GM19452 (cell line): ENCODE results near the gene ZNF330.
A peak's percentile ranks its signal among the peaks of the same experiment; 100 is the strongest.

Experiments used
- ATAC-seq: cut with Tn5 transposase; IDR thresholded peaks from one replicate; pipeline ENCODE4 v1.9.1; 2021; ENCODE audit not compliant: unreplicated experiment

ZNF330 gene

DNA sequence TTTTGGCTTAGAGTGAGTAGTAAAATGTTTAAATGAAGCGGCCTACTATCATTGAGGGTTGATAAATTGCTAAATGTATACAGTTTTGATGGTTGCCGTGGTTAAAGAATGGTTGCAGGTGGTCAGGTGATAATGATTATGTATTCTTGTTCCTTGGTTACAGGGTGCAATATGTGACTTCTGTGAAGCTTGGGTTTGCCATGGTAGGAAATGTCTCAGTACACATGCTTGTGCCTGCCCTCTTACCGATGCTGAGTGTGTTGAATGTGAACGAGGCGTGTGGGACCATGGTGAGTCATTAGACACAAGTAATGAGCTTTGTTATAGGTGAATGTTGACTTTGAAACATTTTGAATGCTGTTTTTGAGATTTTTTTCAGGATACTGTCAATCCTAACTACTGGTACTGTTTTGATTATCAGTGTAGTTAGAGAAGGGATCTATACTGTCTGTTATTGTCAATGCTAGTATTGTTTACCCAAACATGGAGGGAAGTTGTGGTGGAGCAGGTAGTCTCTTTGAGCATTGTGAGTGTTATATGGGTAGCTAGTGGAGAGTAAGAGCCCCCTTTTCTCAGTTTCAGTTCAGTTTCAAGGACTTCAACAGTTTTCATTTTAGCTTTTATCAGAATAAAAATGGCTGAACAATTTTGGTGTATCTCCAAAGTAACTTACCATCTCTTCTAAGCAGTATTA, 8.9 kb downstream of the ZNF330 start:
- peak; percentile 85 for ATAC-seq

DNA sequence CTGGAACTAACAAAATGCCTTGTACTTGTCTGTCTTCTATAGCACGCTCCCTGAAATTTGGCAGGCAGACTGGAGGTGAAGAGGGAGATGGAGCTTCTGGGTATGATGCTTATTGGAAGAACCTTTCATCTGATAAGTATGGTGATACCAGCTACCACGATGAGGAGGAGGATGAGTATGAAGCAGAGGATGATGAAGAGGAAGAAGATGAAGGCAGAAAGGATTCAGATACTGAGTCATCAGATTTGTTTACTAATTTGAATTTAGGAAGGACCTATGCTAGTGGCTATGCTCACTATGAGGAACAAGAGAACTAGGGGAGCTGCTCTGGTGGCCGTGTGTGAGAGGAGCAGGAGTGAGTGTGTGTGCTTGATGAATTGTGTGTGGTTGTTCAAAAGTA, 13.0 kb downstream of the ZNF330 start:
- no peak for ATAC-seq

DNA sequence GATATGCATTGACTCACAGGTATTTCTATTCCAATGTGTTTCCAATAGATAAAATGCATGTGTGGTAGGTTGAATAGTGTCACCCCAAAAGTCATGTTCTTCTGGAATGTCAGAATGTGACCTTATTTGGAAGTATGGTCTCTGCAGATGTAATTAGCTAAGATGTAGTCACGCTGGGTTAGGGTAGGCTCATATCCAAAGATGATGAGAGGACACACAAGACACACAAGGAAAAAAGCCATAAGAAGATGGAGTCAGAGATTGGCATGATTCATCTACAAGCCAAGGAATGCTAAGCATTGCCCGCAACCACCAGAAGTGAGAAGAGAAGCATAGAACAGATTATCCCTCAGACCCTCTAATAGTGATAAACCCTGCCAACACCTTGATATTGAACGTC, 17.5 kb downstream of the ZNF330 start:
- no peak for ATAC-seq

DNA sequence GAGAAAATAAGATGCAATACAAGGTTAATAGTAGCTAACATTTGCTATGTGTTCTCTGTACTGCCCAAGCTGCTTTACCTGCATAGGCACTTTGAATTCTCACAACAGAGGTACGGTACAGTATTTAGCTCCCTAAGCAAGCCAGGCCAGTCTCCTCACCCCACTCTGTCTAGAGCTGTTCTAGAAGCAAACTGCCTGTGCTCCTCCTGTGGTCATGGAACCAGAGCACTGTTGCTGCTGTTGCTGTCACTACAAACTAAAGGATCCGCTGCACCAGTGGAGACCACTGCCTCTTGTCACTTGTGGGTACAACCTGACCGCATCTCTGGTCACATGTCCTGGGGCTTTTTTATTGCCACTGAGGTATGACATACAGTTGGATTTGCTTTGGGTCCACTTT, 19.6 kb downstream of the ZNF330 start:
- ATAC-seq = no peak

DNA sequence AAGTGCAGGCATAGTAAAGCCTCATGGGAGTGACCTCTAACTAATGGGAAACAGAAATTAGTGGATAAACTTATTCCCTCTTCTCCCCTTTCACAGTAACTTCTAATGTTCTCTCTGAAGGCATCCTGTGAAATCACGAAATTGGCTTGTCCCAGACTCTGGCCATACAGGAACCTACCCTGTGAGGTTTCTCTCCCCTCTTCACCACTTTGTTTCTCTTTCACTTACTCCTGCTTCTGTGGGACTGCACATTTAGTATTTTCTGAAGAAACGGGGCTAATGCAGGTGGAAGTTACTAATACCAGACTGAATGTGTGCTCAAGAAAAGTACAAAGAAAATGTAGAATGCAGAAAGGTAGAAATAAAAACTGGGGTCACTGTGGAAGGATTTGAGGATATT, 20.0 kb downstream of the ZNF330 start:
- no peak for ATAC-seq

DNA sequence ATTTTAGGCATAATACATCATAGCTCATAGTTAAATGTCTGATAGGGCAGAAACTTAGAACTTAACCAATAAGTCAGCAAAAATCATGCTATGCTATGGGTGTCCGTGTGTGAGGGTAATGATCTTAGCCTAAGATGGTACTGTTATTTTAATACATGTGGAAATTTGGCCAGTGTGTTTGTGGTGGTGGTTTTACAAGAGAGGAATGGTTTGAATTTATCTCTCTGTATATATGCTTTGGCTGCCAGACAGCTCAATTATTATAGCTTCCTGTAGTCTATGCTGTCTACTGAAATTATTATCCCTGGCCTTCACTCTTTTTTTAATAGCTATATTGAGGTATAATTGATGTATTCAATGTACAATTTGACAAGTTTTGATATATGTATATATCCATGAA, 21.3 kb downstream of the ZNF330 start:
- ATAC-seq = no peak

DNA sequence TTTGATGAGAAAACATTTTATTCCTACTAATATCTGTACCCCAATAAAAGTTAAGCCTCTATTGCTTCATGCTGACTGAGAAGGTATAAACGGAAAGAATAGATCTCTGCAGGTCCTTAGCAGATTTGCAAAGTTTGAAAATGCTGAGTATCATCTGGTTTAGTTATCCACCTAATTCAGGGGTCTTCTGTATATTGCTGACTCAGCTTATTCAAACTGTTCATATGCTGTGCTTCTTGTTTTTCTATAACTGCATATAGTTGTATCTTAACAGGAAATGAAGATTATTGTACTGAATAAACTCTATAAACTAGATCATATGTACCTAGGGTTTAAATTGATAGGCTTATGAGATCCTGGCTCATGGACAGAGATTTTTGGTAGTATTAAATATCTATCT, 23.7 kb downstream of the ZNF330 start:
- no peak for ATAC-seq

DNA sequence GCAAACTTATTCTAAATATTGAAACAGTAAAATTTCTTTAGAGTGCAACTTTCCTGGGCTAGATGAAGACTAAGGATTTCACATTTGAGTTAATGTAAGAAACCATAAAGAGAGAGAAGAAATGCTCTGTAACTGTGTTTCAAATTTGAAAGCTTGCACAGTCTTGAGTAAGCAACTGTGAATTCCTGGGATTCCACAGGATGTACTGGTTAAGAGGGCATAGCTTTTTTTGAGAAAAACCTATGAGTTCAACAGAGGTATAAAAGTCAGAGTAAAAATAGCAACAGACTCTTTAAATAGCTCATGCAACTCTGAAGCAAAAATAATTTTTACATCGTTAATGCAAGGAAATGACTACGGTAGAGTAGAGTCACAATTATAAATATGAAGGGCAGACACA, 25.5 kb downstream of the ZNF330 start:
- no peak for ATAC-seq

DNA sequence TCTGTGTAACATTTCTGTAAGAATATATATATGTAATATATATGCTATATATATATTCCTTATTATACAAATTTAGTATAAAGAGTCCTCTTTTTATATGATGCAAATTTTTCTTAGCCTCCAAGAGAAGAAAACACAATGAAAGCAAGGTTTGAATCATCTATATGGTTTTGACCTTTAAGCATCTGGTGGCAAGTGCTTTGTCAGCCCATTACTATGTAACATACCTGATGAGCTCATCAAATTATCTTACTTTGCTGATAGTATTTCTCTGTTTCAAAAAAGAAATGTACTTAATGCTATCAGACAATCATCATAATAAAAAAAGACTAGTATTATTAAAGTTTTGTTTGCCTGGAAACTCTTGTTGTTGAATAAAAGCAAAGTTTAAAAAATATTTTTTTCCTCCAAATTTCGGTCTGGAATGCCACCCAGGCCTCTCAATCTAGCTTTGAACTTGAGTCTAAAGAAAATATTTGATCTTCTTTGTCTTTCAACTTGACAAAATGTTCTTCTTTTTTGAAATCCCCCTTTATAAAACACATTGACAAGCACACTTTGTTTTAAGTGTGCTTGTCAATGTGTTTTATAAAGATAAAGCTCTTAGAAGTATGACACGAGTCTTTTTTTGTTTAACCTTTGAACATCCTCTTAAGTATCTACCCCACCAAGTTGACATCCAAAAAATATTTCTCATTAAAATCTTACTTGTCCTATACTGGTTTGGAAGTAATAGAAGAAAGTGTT, 26.2 kb downstream of the ZNF330 start:
- ATAC-seq = no peak

DNA sequence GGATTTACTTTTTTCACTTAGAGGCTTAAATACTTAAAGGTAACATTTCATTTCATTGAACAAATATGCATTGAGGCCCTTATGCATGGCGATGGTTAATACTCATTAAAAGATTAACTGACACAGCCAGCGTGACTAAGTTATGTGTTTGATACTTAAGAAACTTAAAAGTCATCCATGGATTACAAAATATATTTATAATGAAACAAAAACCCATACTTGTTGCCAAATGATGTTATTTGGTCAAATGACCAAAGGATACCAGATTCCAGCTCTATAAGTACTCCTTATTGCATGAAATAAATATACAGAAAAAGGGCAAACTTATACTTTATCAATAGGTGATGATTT, 26.7 kb downstream of the ZNF330 start:
- no peak for ATAC-seq

DNA sequence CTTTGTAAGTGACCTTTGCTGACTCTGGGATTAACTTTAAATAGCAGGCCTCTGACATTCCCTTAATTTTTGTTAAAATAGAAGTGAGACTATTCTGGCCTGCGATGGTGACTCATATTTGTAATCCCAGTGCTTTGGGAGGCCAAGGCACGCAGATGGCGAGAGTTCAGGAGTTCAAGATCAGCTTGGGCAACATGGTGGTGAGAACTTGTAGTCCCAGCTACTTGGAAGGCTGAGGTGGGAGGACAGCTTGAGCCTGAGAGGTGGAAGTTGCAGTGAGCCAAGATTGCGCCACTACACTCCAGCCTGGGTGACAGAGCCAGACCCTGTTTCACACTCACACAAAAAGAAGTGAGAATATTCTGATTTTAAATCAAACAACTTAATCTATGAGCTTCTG, 27.3 kb downstream of the ZNF330 start:
- no peak for ATAC-seq

DNA sequence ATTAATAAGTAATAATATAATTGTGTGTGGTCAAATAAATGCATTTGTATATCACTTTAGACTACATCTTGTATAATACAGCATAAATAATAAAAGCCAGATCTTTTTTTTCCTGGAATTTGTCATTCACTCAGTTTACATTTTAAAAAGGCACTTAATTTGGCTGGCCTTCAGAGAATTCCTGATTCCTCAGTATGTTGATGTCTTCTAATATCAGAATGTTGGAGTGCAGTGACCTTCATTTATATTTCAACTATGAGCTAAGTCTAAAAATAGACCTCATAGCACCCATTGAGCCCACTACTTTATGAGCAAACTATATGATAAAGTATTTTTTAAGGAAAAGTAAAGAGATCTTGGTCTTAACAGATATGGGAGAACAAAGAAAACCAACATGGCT, 27.8 kb downstream of the ZNF330 start:
- no peak for ATAC-seq

DNA sequence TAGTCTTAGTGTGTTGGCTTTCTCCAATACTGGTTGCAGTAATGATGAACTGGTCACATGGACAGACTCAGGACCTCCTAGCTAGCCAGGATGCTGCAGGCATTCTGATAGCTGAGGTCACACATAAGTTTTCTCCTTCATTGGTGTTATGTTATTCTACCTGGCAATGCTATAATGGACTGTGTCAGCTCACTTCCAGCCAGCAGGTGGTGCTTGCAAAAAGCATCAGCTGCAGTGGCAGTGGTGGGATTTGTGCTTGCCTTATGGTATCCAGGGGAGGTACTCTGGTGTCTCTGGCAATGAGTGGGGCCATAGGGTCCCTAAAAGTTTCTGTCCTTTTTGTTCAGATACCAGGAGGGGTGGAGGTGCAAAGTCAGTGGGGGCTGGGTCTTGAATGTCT, 33.6 kb downstream of the ZNF330 start:
- ATAC-seq = no peak

DNA sequence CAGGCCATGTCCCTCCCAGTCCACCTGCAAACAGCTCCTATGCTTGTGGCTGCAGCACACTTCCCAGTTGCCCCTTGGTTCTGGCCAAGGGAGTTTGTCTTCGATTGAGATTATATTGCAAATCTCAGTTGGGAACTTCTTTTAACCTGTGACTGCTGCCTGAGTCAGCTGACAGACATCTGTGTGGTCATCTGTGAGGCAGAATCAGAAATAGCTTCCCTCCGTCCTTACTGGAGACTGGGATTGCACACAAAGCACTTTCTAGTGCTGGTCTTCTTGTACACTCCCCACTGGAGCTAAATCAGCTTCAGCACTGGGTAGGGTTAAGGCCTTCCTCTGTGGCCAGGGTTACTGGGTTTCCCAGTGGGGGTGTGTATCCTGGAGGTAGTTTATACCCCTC, 34.3 kb downstream of the ZNF330 start:
- no peak for ATAC-seq

DNA sequence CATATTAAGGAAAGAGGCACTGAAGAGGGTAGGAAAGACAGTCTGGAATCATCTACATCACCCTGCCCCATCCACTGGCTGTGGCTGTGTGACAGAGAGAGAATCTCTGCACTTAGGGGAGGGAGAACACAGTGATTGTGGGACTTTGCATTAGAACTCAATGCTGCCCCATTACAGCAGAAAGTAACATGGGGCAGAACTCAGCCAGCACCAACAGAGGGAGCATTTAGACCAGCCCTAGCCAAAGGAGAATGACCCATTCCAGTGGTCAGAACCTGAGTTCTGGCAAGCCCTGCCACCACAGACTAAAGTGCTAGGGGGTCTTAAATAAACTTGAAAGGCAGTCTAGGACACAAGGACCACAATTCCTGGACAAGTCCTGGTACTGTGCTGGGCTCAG, 37.9 kb downstream of the ZNF330 start:
- no peak for ATAC-seq

DNA sequence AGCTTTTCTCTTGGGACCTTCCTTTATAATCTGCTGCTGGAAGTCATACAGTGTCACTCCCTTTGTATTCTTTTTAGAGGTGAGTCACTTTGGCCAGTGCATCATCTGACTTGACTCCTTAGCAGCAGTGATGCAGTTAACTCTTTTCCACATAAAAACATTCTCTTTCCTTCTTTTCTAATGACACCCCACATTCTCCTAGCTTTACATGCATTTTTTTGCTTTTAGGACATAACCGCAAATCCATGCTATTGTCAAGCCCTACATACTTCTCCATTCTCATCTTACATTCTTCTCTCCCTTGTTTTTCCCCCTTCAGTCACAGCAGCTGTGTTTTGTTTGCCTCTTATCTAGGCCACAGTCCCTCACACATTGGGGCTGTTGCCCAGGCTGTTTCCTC, 55.1 kb downstream of the ZNF330 start:
- no peak for ATAC-seq

DNA sequence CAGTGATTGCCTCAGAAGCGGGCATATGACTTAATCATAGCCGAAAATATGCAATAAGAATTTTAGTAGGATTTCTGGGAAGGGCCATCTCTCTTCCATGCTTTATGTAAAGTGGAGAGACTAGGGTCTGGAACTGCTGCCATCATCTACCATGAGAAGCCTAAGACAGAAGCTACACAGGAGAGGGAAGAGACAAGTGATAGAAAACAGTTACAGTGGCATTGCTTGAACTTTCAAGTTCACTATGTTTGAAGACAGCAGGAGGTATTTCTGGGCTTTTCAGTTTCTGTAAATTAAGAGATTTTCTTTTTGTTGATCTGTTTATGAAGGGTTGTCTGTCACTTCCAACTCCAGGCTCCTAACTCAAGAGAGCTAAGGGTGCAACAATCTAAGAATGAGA, 62.5 kb downstream of the ZNF330 start:
- no peak for ATAC-seq

DNA sequence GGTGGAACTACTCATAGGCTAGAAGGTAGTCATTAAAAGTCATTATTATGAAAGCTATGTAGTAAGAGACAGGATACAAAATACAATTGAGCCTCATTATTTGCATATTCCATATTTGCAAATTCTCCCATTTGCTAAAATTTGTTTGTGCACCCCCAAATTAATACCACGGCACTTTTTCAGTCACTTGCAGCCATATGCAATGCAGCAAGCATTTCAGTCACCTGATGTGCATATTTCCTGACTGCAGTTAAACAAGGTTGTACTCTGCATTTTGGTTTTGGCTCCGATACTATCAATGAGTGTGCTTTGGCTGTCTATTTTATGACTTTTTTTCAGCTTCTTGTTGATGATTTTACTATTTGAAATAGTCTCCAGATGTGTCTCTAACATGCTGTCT, 62.9 kb downstream of the ZNF330 start:
- no peak for ATAC-seq
